ENCODE measurements around the gene BAIAP2. TPM values are rescaled to one million over a fixed set of nuclear protein-coding genes. Genes with fewer than 3 reads are reported as not detected.

The BAIAP2 gene
- polyA plus RNA-seq, 2 donors, result 91.2 to 107 TPM

GRCh38 chr17:81113158-81113724, 78.3 kb downstream of the BAIAP2 start:
- Histone ChIP-seq H3K36me3 (ENCODE audit: control insufficient read depth in 2 of 2, insufficient read depth in 2 of 2, low read length in 1 of 2) (peaks cover 0 to 59% of the 10 kb centered on the region in 2 donors), H3K27me3 (ENCODE audit: control insufficient read depth in 1 of 2, insufficient read depth in 2 of 2, low read length in 2 of 2) (no peaks in the 10 kb centered on the region), H3K4me3 (ENCODE audit: low read depth in 1 of 2, low read length in 2 of 2) (no peak overlapping the region), H3K9me3 (ENCODE audit: control insufficient read depth in 2 of 2, insufficient read depth in 1 of 2, low read depth in 1 of 2, low read length in 1 of 2) (no peaks in the 10 kb centered on the region), H3K27ac (ENCODE audit: low read depth in 2 of 2, low read length in 1 of 2) (no peak overlapping the region), H3K4me1 (ENCODE audit: control insufficient read depth in 2 of 2, insufficient read depth in 2 of 2, low read length in 1 of 2) (peaks cover 0 to 2% of the 10 kb centered on the region in 2 donors)
- 81 to 88% methylated on average over 21 of the region's 21 CpGs for WGBS, 2 donors

GRCh38 chr17:81114351-81115093, 79.6 kb downstream of the BAIAP2 start:
- peaks cover 0 to 3% of the 10 kb centered on the region in 2 donors for H3K9me3 ChIP-seq (ENCODE audit: control insufficient read depth in 2 of 2, insufficient read depth in 1 of 2, low read depth in 1 of 2, low read length in 1 of 2)
- H3K36me3 ChIP-seq (ENCODE audit: control insufficient read depth in 2 of 2, insufficient read depth in 2 of 2, low read length in 1 of 2), result peaks cover 0 to 52% of the 10 kb centered on the region in 2 donors
- H3K4me3 ChIP-seq (ENCODE audit: low read depth in 1 of 2, low read length in 2 of 2), result no peak overlapping the region
- H3K27ac ChIP-seq (ENCODE audit: low read depth in 2 of 2, low read length in 1 of 2), result no peak overlapping the region
- no peaks in the 10 kb centered on the region for H3K27me3 ChIP-seq (ENCODE audit: control insufficient read depth in 1 of 2, insufficient read depth in 2 of 2, low read length in 2 of 2)
- peaks cover 4 to 14% of the 10 kb centered on the region in 2 donors for H3K4me1 ChIP-seq (ENCODE audit: control insufficient read depth in 2 of 2, insufficient read depth in 2 of 2, low read length in 1 of 2)
- WGBS, 2 donors, result 76% methylated on average over 19 of the region's 19 CpGs

DNA sequence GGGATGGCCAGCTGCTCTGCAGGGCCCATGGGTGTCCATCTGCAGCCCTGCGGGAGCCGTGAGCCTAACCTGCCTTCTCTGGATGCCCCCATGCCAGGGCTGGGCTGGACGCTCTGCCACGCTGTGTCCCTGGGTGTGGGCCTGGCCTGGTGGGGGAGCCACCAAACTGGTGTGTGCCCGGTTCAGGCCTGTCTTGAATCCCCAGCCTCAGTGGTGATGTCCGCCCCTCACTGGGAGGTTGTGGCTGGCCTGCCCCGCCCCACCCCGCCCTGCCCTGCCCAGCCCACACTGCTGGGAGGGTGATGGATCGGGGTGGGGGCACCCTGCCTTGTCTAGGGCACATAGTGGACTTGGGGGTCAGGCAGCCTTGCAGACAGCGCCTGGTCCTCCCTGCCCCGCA, 80.3 kb downstream of the BAIAP2 start:
- peaks cover 4 to 16% of the 10 kb centered on the region in 2 donors for H3K4me1 ChIP-seq (ENCODE audit: control insufficient read depth in 2 of 2, insufficient read depth in 2 of 2, low read length in 1 of 2)
- no peak overlapping the region for H3K27ac ChIP-seq (ENCODE audit: low read depth in 2 of 2, low read length in 1 of 2)
- H3K4me3 ChIP-seq (ENCODE audit: low read depth in 1 of 2, low read length in 2 of 2), result no peak overlapping the region
- H3K9me3 ChIP-seq (ENCODE audit: control insufficient read depth in 2 of 2, insufficient read depth in 1 of 2, low read depth in 1 of 2, low read length in 1 of 2), result peaks cover 0 to 5% of the 10 kb centered on the region in 2 donors
- H3K36me3 ChIP-seq (ENCODE audit: control insufficient read depth in 2 of 2, insufficient read depth in 2 of 2, low read length in 1 of 2), result peaks cover 0 to 45% of the 10 kb centered on the region in 2 donors
- H3K27me3 ChIP-seq (ENCODE audit: control insufficient read depth in 1 of 2, insufficient read depth in 2 of 2, low read length in 2 of 2), result no peaks in the 10 kb centered on the region
- 76 to 86% methylated on average over 11 of the region's 11 CpGs for WGBS, 2 donors

- H3K27ac ChIP-seq (ENCODE audit: low read depth in 2 of 2, low read length in 1 of 2), result no peak overlapping the region
- H3K4me1 ChIP-seq (ENCODE audit: control insufficient read depth in 2 of 2, insufficient read depth in 2 of 2, low read length in 1 of 2), result peaks cover 4 to 16% of the 10 kb centered on the region in 2 donors
- H3K27me3 ChIP-seq (ENCODE audit: control insufficient read depth in 1 of 2, insufficient read depth in 2 of 2, low read length in 2 of 2), result no peaks in the 10 kb centered on the region
- H3K9me3 ChIP-seq (ENCODE audit: control insufficient read depth in 2 of 2, insufficient read depth in 1 of 2, low read depth in 1 of 2, low read length in 1 of 2), result peaks cover 0 to 5% of the 10 kb centered on the region in 2 donors
- peaks cover 0 to 40% of the 10 kb centered on the region in 2 donors for H3K36me3 ChIP-seq (ENCODE audit: control insufficient read depth in 2 of 2, insufficient read depth in 2 of 2, low read length in 1 of 2)
- no peak overlapping the region for H3K4me3 ChIP-seq (ENCODE audit: low read depth in 1 of 2, low read length in 2 of 2)
- WGBS, 2 donors, result 70 to 75% methylated on average over 17 to 22 of the region's 22 CpGs
Measured at GRCh38 chr17:81115749-81116464, 81.0 kb downstream of the BAIAP2 start.

GRCh38 chr17:81116704-81117103, 81.8 kb downstream of the BAIAP2 start:
- Histone ChIP-seq H3K27me3 (ENCODE audit: control insufficient read depth in 1 of 2, insufficient read depth in 2 of 2, low read length in 2 of 2) (no peaks in the 10 kb centered on the region), H3K4me1 (ENCODE audit: control insufficient read depth in 2 of 2, insufficient read depth in 2 of 2, low read length in 1 of 2) (peaks cover 4 to 16% of the 10 kb centered on the region in 2 donors), H3K4me3 (ENCODE audit: low read depth in 1 of 2, low read length in 2 of 2) (no peak overlapping the region), H3K27ac (ENCODE audit: low read depth in 2 of 2, low read length in 1 of 2) (no peak overlapping the region), H3K9me3 (ENCODE audit: control insufficient read depth in 2 of 2, insufficient read depth in 1 of 2, low read depth in 1 of 2, low read length in 1 of 2) (peaks cover 0 to 5% of the 10 kb centered on the region in 2 donors), H3K36me3 (ENCODE audit: control insufficient read depth in 2 of 2, insufficient read depth in 2 of 2, low read length in 1 of 2) (peaks cover 0 to 34% of the 10 kb centered on the region in 2 donors)
- WGBS, 2 donors, result 82 to 88% methylated on average over 8 of the region's 8 CpGs

- peaks cover 4 to 16% of the 10 kb centered on the region in 2 donors for H3K4me1 ChIP-seq (ENCODE audit: control insufficient read depth in 2 of 2, insufficient read depth in 2 of 2, low read length in 1 of 2)
- H3K27ac ChIP-seq (ENCODE audit: low read depth in 2 of 2, low read length in 1 of 2), result no peak overlapping the region
- H3K9me3 ChIP-seq (ENCODE audit: control insufficient read depth in 2 of 2, insufficient read depth in 1 of 2, low read depth in 1 of 2, low read length in 1 of 2), result peaks cover 0 to 5% of the 10 kb centered on the region in 2 donors
Measured at GRCh38 chr17:81117672-81118198, 82.8 kb downstream of the BAIAP2 start.

GRCh38 chr17:81118308-81119221, 83.6 kb downstream of the BAIAP2 start:
- peak overlapping the region in 1 of 2 donors; percentile 15 for H3K27ac ChIP-seq (ENCODE audit: low read depth in 2 of 2, low read length in 1 of 2)

More at GRCh38 chr17:81117672-81118198, 82.8 kb downstream of the BAIAP2 start:
- Histone ChIP-seq H3K27me3 (ENCODE audit: control insufficient read depth in 1 of 2, insufficient read depth in 2 of 2, low read length in 2 of 2) (no peaks in the 10 kb centered on the region), H3K36me3 (ENCODE audit: control insufficient read depth in 2 of 2, insufficient read depth in 2 of 2, low read length in 1 of 2) (peaks cover 0 to 25% of the 10 kb centered on the region in 2 donors), H3K4me3 (ENCODE audit: low read depth in 1 of 2, low read length in 2 of 2) (no peak overlapping the region)
- 69 to 80% methylated on average over 20 of the region's 20 CpGs for WGBS, 2 donors

GRCh38 chr17:81119223-81120148, 84.5 kb downstream of the BAIAP2 start:
- no peaks in the 10 kb centered on the region for H3K27me3 ChIP-seq (ENCODE audit: control insufficient read depth in 1 of 2, insufficient read depth in 2 of 2, low read length in 2 of 2)
- peak overlapping the region; percentile 23 to 43 for H3K4me3 ChIP-seq (ENCODE audit: low read depth in 1 of 2, low read length in 2 of 2)
- 19 to 39% methylated on average over 50 to 89 of the region's 89 CpGs for WGBS, 2 donors
- peak overlapping the region in 1 of 2 donors; percentile 50 for H3K27ac ChIP-seq (ENCODE audit: low read depth in 2 of 2, low read length in 1 of 2)
- H3K36me3 ChIP-seq (ENCODE audit: control insufficient read depth in 2 of 2, insufficient read depth in 2 of 2, low read length in 1 of 2), result peaks cover 0 to 19% of the 10 kb centered on the region in 2 donors
- H3K4me1 ChIP-seq (ENCODE audit: control insufficient read depth in 2 of 2, insufficient read depth in 2 of 2, low read length in 1 of 2), result peaks cover 4 to 18% of the 10 kb centered on the region in 2 donors
- H3K9me3 ChIP-seq (ENCODE audit: control insufficient read depth in 2 of 2, insufficient read depth in 1 of 2, low read depth in 1 of 2, low read length in 1 of 2), result peaks cover 0 to 5% of the 10 kb centered on the region in 2 donors

More at GRCh38 chr17:81118308-81119221, 83.6 kb downstream of the BAIAP2 start:
- Histone ChIP-seq H3K9me3 (ENCODE audit: control insufficient read depth in 2 of 2, insufficient read depth in 1 of 2, low read depth in 1 of 2, low read length in 1 of 2) (peaks cover 0 to 5% of the 10 kb centered on the region in 2 donors), H3K4me1 (ENCODE audit: control insufficient read depth in 2 of 2, insufficient read depth in 2 of 2, low read length in 1 of 2) (peaks cover 4 to 16% of the 10 kb centered on the region in 2 donors), H3K4me3 (ENCODE audit: low read depth in 1 of 2, low read length in 2 of 2) (no peak overlapping the region), H3K27me3 (ENCODE audit: control insufficient read depth in 1 of 2, insufficient read depth in 2 of 2, low read length in 2 of 2) (no peaks in the 10 kb centered on the region), H3K36me3 (ENCODE audit: control insufficient read depth in 2 of 2, insufficient read depth in 2 of 2, low read length in 1 of 2) (peaks cover 0 to 20% of the 10 kb centered on the region in 2 donors)
- 44 to 57% methylated on average over 22 to 24 of the region's 24 CpGs for WGBS, 2 donors

Data from esophagus (tissue), 2 donors.